H1 (cell line): ENCODE data around the gene NKAIN4. TPM values are rescaled to one million over a fixed set of nuclear protein-coding genes. Genes with fewer than 3 reads are reported as not detected.

Source experiments
- CTCF ChIA-PET: fragments of 300-600 bp; sonication (Branson Sonifier 250); formaldehyde crosslinking; loops from one replicate; lab custom pipeline; 2021; ENCODE audit not compliant: partially characterized antibody; lab: Charles Lee
- POLR2A ChIA-PET: fragments of 300-600 bp; sonication (Branson Sonifier 250); formaldehyde crosslinking; loops from one replicate; lab custom pipeline; 2021; ENCODE audit warnings: inconsistent platforms; ENCODE audit not compliant: partially characterized antibody; lab: Charles Lee
- DNase-seq, 2 experiments: peaks; one replicate each; pipeline versions ENCODE4 v3.0.0 to v3.0.0-alpha.2; 2010 to 2022; ENCODE audit warnings: low spot score in 2 of 2, low read depth in 1 of 2, mixed read lengths in 1 of 2
- FAIRE-seq: peaks from 2 replicates; lab custom pipeline; 2011; peaks lifted over from hg19 to GRCh38; lab: Jason Lieb, UNC
- H2AFZ ChIP-seq: 2 replicates; pipeline ENCODE4 v1.8.1; 2012; ENCODE audit warnings: low read length, inconsistent platforms
- H2AK5ac ChIP-seq: 2 replicates; pipeline ENCODE4 v1.6.1; 2013; ENCODE audit warnings: low read depth, low read length
- H2BK120ac ChIP-seq: replicated peaks from 2 replicates; pipeline ENCODE3; 2013; ENCODE audit warnings: low read depth, low read length, inconsistent platforms
- H2BK12ac ChIP-seq: 2 replicates; pipeline ENCODE4 v1.6.1; 2013; ENCODE audit warnings: low read depth, low read length
- H2BK15ac ChIP-seq: 2 replicates; pipeline ENCODE4 v1.6.1; 2013; ENCODE audit warnings: low read length
- H2BK20ac ChIP-seq: 2 replicates; pipeline ENCODE4 v1.6.1; 2013; ENCODE audit warnings: low read length
- H2BK5ac ChIP-seq: 2 replicates; pipeline ENCODE4 v1.6.1; 2013; ENCODE audit warnings: low read depth, low read length
- H3K14ac ChIP-seq: 2 replicates; pipeline ENCODE4 v1.6.1; 2013; ENCODE audit warnings: inconsistent platforms; ENCODE audit not compliant: insufficient read length
- H3K18ac ChIP-seq: 2 replicates; pipeline ENCODE4 v1.6.1; 2013; ENCODE audit warnings: low read length; ENCODE audit errors: extremely low read depth
- H3K23ac ChIP-seq: 2 replicates; pipeline ENCODE4 v1.6.1; 2013; ENCODE audit warnings: inconsistent platforms; ENCODE audit not compliant: insufficient read length
- H3K23me2 ChIP-seq: 2 replicates; pipeline ENCODE4 v1.6.1; 2013; ENCODE audit warnings: low read depth, low read length
- H3K27ac ChIP-seq: 2 replicates; pipeline ENCODE4 v1.6.1; 2011; ENCODE audit warnings: low read depth, low read length, inconsistent platforms
- H3K27me3 ChIP-seq, 4 experiments: replicated peaks in 1 of 4; 1 replicate in 1 of 4; 2 replicates in 3 of 4; pipeline versions ENCODE4 v1.6.1 to v1.8.1; 2011 to 2013; ENCODE audit warnings: low read length in 3 of 4, mild to moderate bottlenecking in 3 of 4, inconsistent platforms in 2 of 4, mixed read lengths in 2 of 4, moderate library complexity in 1 of 4; ENCODE audit not compliant: control insufficient read depth in 3 of 4, insufficient read depth in 3 of 4; ENCODE audit errors: extremely low read depth in 1 of 4
- H3K36me3 ChIP-seq, 4 experiments: 2 replicates each; pipeline versions ENCODE4 v1.6.1 to v1.8.1; 2011 to 2013; ENCODE audit warnings: mild to moderate bottlenecking in 4 of 4, low read length in 3 of 4, moderate library complexity in 2 of 4, control low read depth in 1 of 4, inconsistent platforms in 1 of 4; ENCODE audit not compliant: insufficient read depth in 4 of 4, control insufficient read depth in 2 of 4
- H3K4ac ChIP-seq: replicated peaks from 2 replicates; pipeline ENCODE3; 2013; ENCODE audit warnings: low read length, low read depth, mixed read lengths, inconsistent platforms; ENCODE audit not compliant: insufficient read length
- H3K4me1 ChIP-seq, 4 experiments: replicated peaks in 1 of 4; 1 replicate in 1 of 4; 2 replicates in 3 of 4; pipeline versions ENCODE4 v1.6.1 to v1.8.1; 2011 to 2013; ENCODE audit warnings: low read length in 3 of 4, inconsistent platforms in 2 of 4, mixed read lengths in 1 of 4; ENCODE audit not compliant: insufficient read depth in 4 of 4, control insufficient read depth in 3 of 4
- H3K4me2 ChIP-seq, 2 experiments: 2 replicates each; pipeline versions ENCODE4 v1.6.1 to v1.8.1; 2011 to 2013; ENCODE audit warnings: low read depth in 2 of 2, low read length in 2 of 2, control low read depth in 1 of 2, inconsistent platforms in 1 of 2, mild to moderate bottlenecking in 1 of 2; ENCODE audit not compliant: insufficient read depth in 1 of 2
- H3K4me3 ChIP-seq, 4 experiments: fragments of 200-600, 300-600 bp in 1 of 4; sonication (generic), shearing (Covaris generic), sonication (Bioruptor Twin) in 1 of 4; 2 replicates each; pipeline versions ENCODE4 v1.5.1 to v1.8.1; 2011 to 2016; ENCODE audit warnings: low read length in 4 of 4, low read depth in 3 of 4, control low read depth in 2 of 4, inconsistent platforms in 2 of 4, mild to moderate bottlenecking in 2 of 4, mixed read lengths in 1 of 4, moderate library complexity in 1 of 4; ENCODE audit not compliant: insufficient read depth in 2 of 4; ENCODE audit errors: extremely low read depth in 1 of 4
- H3K56ac ChIP-seq: replicated peaks from 2 replicates; pipeline ENCODE3; 2013; ENCODE audit warnings: low read depth, mild to moderate bottlenecking, mixed read lengths, low read length, inconsistent platforms; ENCODE audit not compliant: insufficient read length
- H3K79me1 ChIP-seq: 2 replicates; pipeline ENCODE4 v1.6.1; 2013; ENCODE audit warnings: low read depth, low read length, control low read depth
- H3K79me2 ChIP-seq, 2 experiments: 2 replicates each; pipeline versions ENCODE4 v1.6.1 to v1.8.1; 2012 to 2013; ENCODE audit warnings: low read length in 2 of 2, mild to moderate bottlenecking in 2 of 2, inconsistent platforms in 1 of 2; ENCODE audit not compliant: insufficient read depth in 2 of 2, control insufficient read depth in 1 of 2
- H3K9ac ChIP-seq, 4 experiments: replicated peaks in 1 of 4; 1 replicate in 1 of 4; 2 replicates in 3 of 4; pipeline versions ENCODE4 v1.6.1 to v1.8.1; 2011 to 2013; ENCODE audit warnings: low read depth in 3 of 4, low read length in 3 of 4, control low read depth in 2 of 4, mild to moderate bottlenecking in 2 of 4, moderate library complexity in 2 of 4, inconsistent platforms in 1 of 4; ENCODE audit errors: extremely low read depth in 1 of 4
- H3K9me3 ChIP-seq, 2 experiments: 2 replicates each; pipeline versions ENCODE4 v1.6.1 to v1.8.1; 2012 to 2013; ENCODE audit warnings: mild to moderate bottlenecking in 2 of 2, moderate library complexity in 2 of 2, control low read depth in 1 of 2, inconsistent platforms in 1 of 2, low read depth in 1 of 2, low read length in 1 of 2, mixed read lengths in 1 of 2; ENCODE audit not compliant: insufficient read depth in 2 of 2
- H4K20me1 ChIP-seq, 2 experiments: replicated peaks in 1 of 2; 2 replicates each; pipeline versions ENCODE3 to v1.8.1; 2011 to 2013; ENCODE audit warnings: inconsistent platforms in 2 of 2, low read length in 2 of 2, mild to moderate bottlenecking in 1 of 2; ENCODE audit not compliant: insufficient read depth in 2 of 2, control insufficient read depth in 1 of 2
- H4K5ac ChIP-seq: 2 replicates; pipeline ENCODE4 v1.6.1; 2013; ENCODE audit warnings: low read length, low read depth, mixed read lengths, inconsistent platforms; ENCODE audit not compliant: insufficient read length
- H4K8ac ChIP-seq: 2 replicates; pipeline ENCODE4 v1.8.0; 2013; ENCODE audit warnings: mild to moderate bottlenecking, moderate library complexity, low read length, inconsistent platforms; ENCODE audit not compliant: insufficient read depth; ENCODE audit errors: extremely low read depth
- H4K91ac ChIP-seq: replicated peaks from 2 replicates; pipeline ENCODE3; 2013; ENCODE audit warnings: low read length, mixed read lengths, inconsistent platforms; ENCODE audit not compliant: insufficient read length
- BRCA1 ChIP-seq: IDR thresholded peaks from 2 replicates; pipeline ENCODE4 v1.6.1; 2012; ENCODE audit warnings: low read depth, low read length, improper control_type of control experiment
- FOSL1 ChIP-seq: IDR thresholded peaks from 2 replicates; pipeline ENCODE4 v1.6.1; 2011; ENCODE audit warnings: mild to moderate bottlenecking, low read depth, low read length, moderate library complexity; ENCODE audit not compliant: insufficient read depth
- WGBS, 2 experiments: shearing (Covaris generic) in 1 of 2; methylation state at CpG; one replicate each; pipeline versions ENCODE4 v1.1.6 to v1.1.7; 2013 to 2015; ENCODE audit warnings: low lambda C conversion rate in 2 of 2, mixed read lengths in 2 of 2, inconsistent platforms in 1 of 2, low coverage in 1 of 2, missing lambda C conversion rate in 1 of 2; ENCODE audit not compliant: insufficient replicate concordance in 2 of 2, insufficient coverage in 1 of 2, insufficient read length in 1 of 2; ENCODE audit errors: extremely low coverage in 1 of 2, missing lambda C conversion rate in 1 of 2; 5-methylcytosine and 5-hydroxymethylcytosine counted together
- polyA plus RNA-seq, 7 experiments: library from polyadenylated mRNA; depleted of rRNA in 3 of 7; stranded (reverse) in 5 of 7; unstranded in 2 of 7; fragments of >200 nt in 5 of 7; fragments of 200-250 nt in 2 of 7; gene quantifications; 1 replicate in 5 of 7; 2 replicates in 1 of 7; 4 replicates in 1 of 7; pipeline versions ENCODE4 v1.2.1 to v1.2.3, GENCODE V29; 2011 to 2013; ENCODE audit warnings: missing spikeins in 2 of 7, mixed read lengths in 2 of 7
- total RNA-seq: library from RNA; stranded (reverse); fragmentation: NEBNext Ultra II Directional; extraction: Animal tissue kit (Norgen Biotek cat#: 25700); gene quantifications from 2 replicates; pipeline ENCODE4 v1.2.1, GENCODE V29; 2021

Gene NKAIN4
- total and polyA plus RNA-seq, 2 of the 8 experiments (the other 6 are each of a cell fraction or from before 2014, with no cell fraction given): 6.9 to 17.0 TPM

DNA sequence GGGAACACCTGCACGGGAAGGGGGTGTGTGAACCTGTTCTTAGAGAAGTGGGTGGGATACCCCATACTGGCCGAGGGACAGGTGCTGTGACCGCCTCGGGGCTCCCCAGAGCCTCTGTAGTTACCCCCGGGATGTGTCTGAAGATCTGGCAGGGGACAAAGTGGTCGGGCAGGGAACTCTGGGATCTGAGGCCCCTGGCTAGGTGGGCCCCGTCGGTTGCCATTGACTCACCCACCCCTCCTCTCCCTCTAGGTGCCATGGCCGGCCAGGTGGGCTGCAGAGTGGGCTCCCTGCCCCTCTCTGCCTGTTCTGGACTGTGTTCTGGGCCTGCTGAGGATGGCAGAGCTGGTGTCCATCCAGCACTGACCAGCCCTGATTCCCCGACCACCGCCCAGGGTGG is 14.3 kb downstream of the NKAIN4 start:
- H3K36me3 ChIP-seq: no peaks in the 10 kb centered on the region
- FAIRE-seq: no peak

More for the DNA sequence above, 14.3 kb downstream of the NKAIN4 start:
- no peak overlapping the region for H2BK20ac ChIP-seq
- H3K4ac ChIP-seq: no peak overlapping the region
- H4K91ac ChIP-seq: no peak overlapping the region
- no peak overlapping the region for H3K27ac ChIP-seq
- no peak overlapping the region for H3K18ac ChIP-seq
- no peaks in the 10 kb centered on the region for H3K27me3 ChIP-seq
- H2AFZ ChIP-seq: no peak overlapping the region
- H3K79me1 ChIP-seq: no peaks in the 10 kb centered on the region
- no peak overlapping the region for H3K4me2 ChIP-seq
- H2BK15ac ChIP-seq: no peak overlapping the region
- H2BK12ac ChIP-seq: no peak overlapping the region
- no peak overlapping the region for H2BK5ac ChIP-seq
- H3K9ac ChIP-seq: no peak overlapping the region
- no peaks in the 10 kb centered on the region for H4K20me1 ChIP-seq
- 96% methylated on average over 11 of the region's 11 CpGs; no CpG with 5 or more reads in 1 of the 2 experiments for WGBS, 2 experiments
- no peak overlapping the region for H3K56ac ChIP-seq
- no peak overlapping the region for H3K4me3 ChIP-seq
- DNase-seq: no peak
- H3K23me2 ChIP-seq: no peaks in the 10 kb centered on the region
- no peak overlapping the region for H2AK5ac ChIP-seq
- no peak overlapping the region for H3K23ac ChIP-seq
- no peak overlapping the region for H2BK120ac ChIP-seq
- POLR2A ChIA-PET: no interaction called here
- no peaks in the 10 kb centered on the region for H3K9me3 ChIP-seq
- no peaks in the 10 kb centered on the region for H3K79me2 ChIP-seq
- CTCF ChIA-PET: interaction anchor here (0.8 to 10.9 kb wide), 6 partner anchors 10 to 52 kb away, joined by 3 to 199 read pairs (median 3); no protein-coding TSS in a partner anchor
- H4K5ac ChIP-seq: no peak overlapping the region
- TF ChIP-seq FOSL1 (no peak), BRCA1 (no peak)
- H4K8ac ChIP-seq: peak overlapping the region; percentile 68; the same call in 1 of the 2 replicates
- H3K4me1 ChIP-seq: peaks cover 0 to 8% (median 5%) of the 10 kb centered on the region in 4 experiments; a peak in 4 of 7 replicates
- H3K14ac ChIP-seq: no peak overlapping the region
